HG02840 (cell line): ENCODE measurements around the gene DUSP9.
"Not testable (repeated sequence)": the region's sequence is repeated elsewhere in the genome, so short reads cannot be mapped to it uniquely, and the experiment has no call there.

Experiments used
- ATAC-seq: cut with Tn5 transposase; IDR thresholded peaks from one replicate; pipeline ENCODE4 v1.9.1; 2021; ENCODE audit warnings: mild to moderate bottlenecking, moderate library complexity, moderate number of reproducible peaks; ENCODE audit not compliant: unreplicated experiment, low FRiP score

DUSP9 gene, protein sequence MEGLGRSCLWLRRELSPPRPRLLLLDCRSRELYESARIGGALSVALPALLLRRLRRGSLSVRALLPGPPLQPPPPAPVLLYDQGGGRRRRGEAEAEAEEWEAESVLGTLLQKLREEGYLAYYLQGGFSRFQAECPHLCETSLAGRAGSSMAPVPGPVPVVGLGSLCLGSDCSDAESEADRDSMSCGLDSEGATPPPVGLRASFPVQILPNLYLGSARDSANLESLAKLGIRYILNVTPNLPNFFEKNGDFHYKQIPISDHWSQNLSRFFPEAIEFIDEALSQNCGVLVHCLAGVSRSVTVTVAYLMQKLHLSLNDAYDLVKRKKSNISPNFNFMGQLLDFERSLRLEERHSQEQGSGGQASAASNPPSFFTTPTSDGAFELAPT

GRCh38 chrX:153646620-153647373, at the start of gene DUSP9:
TSS of gene DUSP9 (plus strand) at chrX:153647203. CDS start at chrX:153647954, 751 bp downstream.
- no peak for ATAC-seq

- ATAC-seq, result peak; percentile 45
Observed at GRCh38 chrX:153598541-153599191, 48.3 kb upstream of the DUSP9 start, which contains the start of gene CCNQ. TSS of gene CCNQ (minus strand) at chrX:153599139. CDS start at chrX:153599073, 66 bp downstream.

- peak; percentile 79 for ATAC-seq
Observed at GRCh38 chrX:153599192-153600031, 47.6 kb upstream of the DUSP9 start.

DNA sequence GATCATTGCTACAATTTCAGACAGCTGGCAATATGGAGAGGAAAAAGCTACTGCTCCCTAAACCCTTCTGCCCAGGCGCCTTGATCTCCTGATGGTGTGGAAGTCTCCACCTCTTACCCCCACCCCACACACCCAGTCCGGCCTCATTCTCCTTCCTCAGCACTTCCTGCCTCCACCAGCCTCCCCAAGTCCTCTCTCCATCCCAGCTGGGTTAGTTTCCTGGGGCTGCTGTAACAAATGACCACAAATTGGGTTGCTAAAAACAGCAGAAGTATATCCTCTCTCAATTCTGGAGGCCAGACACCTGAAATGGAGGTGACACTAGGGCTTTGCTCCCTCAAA, 47.0 kb upstream of the DUSP9 start:
- ATAC-seq, result no peak

GRCh38 chrX:153600921-153601320, 46.1 kb upstream of the DUSP9 start:
- no peak for ATAC-seq

DNA sequence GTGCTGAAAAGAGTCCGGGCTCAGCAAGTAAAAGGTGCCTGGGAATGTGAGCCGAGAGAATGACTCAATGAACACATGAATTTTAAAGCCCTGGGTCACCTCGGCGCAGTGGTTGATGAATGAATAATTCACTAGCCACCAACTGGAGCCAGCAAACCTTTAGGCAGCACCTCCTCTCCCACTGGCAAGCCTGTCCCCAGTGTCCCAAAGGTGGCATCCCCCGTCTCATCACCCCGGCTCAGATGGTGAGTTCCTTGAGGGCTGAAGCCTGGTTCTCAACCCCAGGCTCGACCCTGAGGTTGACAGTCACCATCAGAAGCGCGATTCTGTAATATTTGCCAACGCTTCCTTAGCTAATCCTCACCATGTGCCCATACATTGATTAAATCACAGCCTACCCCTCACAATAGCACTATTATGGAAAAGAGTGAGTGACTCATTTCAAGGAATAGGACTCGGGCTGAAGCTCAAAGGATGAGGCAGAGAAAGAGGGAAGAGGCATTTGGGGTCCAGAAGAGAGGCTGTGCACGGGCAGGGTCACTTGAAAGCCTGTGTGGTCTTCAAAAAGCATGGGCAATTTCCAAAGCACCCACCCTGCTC, 45.4 kb upstream of the DUSP9 start:
- no peak for ATAC-seq

DNA sequence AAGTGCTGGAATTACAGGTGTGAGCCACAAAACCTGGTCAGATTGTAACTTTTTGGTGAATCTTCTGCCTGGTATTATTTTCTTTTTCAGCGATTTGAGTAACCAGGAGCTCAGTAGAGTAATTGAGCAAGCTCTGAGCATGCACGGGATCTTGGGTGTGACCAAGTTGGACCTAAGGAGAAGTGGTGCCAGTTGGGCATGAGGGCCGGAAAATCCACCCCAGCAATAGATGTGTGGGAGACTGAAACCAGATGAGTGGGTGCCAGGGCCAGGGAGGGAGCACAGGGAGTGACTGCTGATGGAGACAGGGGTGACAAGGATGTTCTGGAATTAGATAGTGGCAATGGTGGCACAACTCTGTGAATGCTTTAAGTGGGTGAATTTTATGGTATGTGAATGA, 44.4 kb upstream of the DUSP9 start:
- ATAC-seq, result no peak

GRCh38 chrX:153603131-153603656, 43.8 kb upstream of the DUSP9 start:
- no peak for ATAC-seq

DNA sequence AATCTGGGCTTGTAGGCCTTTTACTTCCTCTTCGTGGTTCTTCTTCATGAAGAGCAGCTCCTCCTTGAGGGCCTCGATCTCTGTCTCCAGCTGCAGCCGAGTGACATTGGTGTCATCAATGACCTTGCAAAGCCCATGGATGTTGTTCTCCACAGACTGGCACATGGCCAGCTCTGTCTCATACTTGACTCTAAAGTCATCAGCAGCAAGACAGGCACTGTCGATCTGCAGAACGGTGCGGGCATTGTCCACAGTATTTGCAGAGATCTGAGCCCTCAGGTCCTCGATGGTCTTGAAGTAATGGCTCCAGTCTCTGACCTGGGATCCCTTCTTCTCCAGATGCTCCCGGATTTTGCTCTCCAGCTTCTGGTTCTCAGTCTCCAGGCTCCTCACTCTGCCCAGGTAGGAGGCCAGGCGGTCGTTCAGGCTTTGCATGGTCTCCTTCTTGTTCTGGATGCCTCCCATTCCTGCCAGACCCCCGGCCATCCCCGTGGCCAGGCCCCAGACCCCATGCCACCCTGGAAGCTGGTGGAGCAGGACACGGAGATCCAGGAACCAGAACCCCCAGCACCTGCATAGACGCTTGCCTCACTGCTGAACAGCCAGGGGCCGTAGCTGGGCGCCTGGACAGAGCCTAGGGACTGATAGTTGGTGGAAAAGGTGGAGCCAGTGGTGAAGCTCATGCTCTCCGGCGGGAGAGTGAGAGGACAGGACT, 42.2 kb upstream of the DUSP9 start:
- not testable (repeated sequence) for ATAC-seq

- ATAC-seq, result no peak
Observed at GRCh38 chrX:153606503-153606902, 40.5 kb upstream of the DUSP9 start.

DNA sequence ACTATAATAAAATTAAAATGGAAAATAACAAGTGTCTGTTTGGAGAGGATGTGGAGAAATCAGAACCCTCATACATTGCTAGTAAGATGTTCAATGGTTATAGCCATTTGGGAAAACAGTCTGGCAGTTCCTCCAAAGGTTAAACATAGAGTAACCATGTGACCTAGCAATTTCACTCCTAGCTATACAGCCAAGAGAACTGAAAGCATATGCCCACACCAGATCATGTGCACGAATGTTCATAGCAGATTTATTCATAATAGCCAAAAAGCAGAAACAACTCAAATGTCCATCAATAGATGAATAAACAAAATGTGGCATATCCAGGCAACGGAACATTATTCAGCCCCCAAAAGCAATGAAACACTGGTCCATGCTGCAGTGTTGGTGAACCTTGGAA, 38.6 kb upstream of the DUSP9 start:
- no peak for ATAC-seq

DNA sequence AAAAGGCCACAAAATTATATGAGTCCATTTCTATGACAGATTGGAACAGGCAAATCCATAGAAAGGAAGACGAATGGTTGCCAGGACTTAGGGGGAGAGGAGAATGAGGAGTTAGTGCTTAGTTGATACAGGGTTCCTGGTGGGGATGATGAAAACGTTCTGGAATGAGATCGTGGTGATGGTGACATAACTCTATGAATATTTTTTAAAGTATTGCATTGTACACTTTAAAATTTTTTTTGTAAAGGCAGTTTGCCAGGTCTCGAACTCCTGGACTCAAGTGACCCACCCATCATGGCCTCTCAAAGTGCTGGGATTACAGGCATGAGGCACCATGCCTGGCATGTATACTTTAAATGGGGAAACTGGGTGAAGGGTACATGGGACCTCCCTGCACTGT, 38.2 kb upstream of the DUSP9 start:
- ATAC-seq, result no peak

DNA sequence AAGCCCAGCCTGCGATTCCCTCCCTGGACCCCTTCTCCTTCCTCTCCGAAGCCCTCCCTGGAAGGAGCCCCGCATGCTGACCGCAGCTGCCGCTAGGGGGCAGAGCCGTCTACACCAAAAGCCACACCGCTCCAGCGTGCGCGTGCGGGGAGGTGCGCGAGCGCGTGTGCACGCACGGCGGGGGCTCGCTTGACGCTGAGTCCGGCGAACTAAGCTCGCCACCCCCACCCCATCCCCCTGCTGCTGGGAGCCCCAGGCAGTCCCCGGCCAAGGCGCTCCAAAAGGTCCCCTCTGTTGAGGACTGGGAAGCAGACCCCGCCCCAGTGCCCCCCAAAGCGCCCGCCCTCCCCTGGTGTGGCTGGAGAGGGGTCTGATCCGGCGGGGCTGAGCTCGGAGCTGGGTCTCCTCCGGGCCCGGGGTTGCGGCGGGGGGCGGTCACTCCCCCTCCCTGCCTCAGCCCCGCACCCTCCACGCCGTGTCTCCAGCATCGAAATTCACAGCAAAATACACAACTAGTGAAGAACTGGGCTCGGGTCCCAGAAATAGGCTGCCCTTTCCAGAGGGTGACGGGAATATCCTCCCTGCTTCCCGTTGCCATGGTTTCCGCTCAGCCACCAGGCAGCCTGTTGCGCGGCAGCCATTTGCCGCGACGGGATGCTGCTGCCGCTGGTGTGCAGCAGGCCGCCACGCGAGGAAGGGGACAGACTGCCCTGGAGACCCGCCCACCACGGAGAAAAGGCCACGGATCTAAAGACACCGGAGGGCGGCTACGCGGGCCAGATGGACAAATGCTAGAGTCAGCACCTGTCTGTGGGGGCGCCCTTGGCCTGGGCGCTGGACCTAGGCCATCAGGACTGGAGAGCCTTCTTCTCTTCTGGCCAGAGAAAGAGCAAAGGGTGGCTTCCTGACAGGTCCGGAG, 36.8 kb upstream of the DUSP9 start:
- no peak for ATAC-seq

- no peak for ATAC-seq
Observed at GRCh38 chrX:153610836-153611213, 36.2 kb upstream of the DUSP9 start.

DNA sequence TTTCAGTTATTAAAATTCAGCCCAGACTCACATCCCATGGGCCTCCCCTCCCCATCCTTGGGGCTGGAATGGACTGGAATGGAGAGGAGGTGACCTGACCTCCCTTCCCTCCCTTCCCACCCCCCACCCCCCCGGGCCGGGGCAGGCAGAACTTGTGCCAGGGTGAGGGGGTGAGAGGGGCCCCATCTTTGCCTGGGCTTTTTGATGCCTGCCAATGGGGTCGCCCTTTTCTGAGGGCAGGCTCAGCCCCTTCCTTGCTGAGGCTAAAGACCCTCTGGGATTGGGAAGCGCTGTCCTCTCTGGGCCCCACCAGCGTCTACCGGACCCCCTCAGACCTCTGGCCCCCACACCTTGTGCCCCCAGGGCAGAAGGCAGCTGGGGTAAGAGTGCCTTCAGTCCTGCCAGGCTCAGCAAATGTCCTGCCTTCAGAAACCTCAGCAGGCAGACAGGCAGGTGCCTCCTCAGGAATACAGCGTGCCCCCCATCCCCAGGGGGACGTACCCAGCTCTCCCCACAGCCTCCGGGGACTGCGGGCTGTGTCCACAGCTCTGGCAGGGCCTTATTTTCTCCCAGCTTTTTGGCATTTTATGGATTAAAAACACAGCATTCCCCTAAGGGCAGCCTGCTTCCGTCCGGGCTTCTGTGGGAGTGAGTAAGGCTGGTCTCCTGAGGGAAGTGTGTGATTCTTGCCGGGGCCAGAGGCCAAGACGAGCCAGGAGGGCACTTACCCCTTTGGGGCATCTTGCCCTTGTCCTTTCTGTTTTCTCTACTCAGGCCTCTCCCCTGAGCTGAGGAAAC, 35.5 kb upstream of the DUSP9 start:
- ATAC-seq, result no peak

- ATAC-seq, result no peak
Observed at GRCh38 chrX:153612413-153612812, 34.6 kb upstream of the DUSP9 start.

DNA sequence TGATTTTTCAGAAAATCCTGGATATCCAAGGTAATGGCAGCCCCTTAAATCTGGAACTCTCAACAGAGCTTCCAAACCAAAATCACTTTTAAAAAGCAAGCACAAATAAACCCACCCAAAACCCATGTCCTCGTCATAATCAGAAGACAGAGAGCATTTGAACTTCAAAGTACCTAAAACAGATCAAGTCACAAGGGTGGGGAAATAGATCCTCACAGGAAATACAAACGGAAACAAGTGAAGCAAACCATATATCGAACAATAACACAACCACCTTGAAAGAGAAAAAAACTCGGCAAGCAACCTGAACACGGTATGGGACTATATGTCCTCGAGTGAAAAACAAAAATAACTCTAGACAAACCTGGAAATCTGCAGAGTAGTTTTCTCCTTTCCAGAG, 32.2 kb upstream of the DUSP9 start:
- no peak for ATAC-seq
